GM21526 (cell line): Measurements from ENCODE around the gene STT3B.
A peak's percentile ranks its signal among the peaks of the same experiment; 100 is the strongest.

Source experiments
- ATAC-seq: cut with Tn5 transposase; IDR thresholded peaks from one replicate; pipeline ENCODE4 v1.9.1; 2021; ENCODE audit warnings: moderate library complexity; ENCODE audit not compliant: unreplicated experiment, low FRiP score

STT3B gene

GRCh38 chr3:31515486-31516284 is 17.0 kb upstream of the STT3B start:
- no peak for ATAC-seq

- no peak for ATAC-seq
Observed at GRCh38 chr3:31516757-31517156, 16.0 kb upstream of the STT3B start.

GRCh38 chr3:31521468-31521867 is 11.3 kb upstream of the STT3B start:
- no peak for ATAC-seq

GRCh38 chr3:31522152-31522551 is 10.6 kb upstream of the STT3B start:
- no peak for ATAC-seq

DNA sequence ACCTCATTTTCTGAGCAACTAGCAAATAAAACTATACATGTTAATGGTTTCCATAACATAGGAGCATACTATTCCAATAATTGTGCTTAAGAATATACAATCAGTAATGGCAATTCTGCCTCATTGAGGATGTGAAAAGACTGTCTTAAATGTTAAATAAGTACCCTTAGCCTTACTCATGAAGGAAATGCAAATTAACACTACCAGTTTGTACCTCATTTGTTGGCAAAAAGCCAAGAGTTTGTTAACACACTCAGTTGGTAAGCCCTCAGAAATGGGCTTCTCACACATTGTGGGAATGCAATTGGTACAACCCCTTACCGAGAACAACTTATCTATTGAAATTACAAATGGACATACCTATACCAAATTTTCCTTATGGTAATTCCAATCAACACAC is 9.2 kb upstream of the STT3B start:
- no peak for ATAC-seq

DNA sequence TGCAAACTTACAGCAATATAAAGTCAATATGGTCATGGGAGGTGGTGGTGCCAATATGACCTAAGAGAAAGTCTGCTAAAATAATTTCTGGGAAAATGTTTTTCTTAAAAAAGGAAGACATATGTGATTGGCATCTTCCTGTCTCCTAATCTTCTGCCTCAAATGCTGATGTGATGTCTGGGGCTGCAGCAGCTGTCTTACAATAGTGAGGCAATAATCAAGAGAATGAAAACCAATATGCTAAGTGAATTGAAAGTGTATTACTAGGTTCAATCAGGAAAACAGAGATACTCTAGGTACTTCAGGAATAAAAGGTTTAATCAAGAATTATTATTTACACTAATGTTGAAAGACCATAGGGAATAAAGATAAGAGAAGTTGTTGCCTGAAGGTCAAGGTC is 7.2 kb upstream of the STT3B start:
- no peak for ATAC-seq

DNA sequence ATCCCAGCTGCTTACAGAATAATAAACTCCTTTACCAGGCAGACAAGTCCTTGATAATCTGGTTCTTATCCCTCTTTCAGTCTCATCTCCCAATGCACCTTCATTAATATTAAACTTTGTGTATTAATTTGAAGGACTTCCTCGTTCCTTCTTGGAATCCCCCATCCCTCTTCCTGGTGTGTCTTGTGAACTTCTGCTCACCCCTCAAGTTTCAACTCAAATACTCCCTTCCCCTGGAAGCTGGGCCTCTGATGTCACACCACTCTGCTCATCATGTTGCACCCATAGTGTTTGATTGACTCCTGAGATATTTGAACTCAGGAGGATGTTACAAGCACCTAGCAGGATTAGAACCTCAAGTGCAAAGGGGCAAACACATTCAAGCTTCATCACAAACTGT is 3.3 kb upstream of the STT3B start:
- ATAC-seq, result no peak

- ATAC-seq, result no peak
Observed at GRCh38 chr3:31530039-31530959, 2.4 kb upstream of the STT3B start.

- no peak for ATAC-seq
Observed at GRCh38 chr3:31530960-31531335, 1.8 kb upstream of the STT3B start.

DNA sequence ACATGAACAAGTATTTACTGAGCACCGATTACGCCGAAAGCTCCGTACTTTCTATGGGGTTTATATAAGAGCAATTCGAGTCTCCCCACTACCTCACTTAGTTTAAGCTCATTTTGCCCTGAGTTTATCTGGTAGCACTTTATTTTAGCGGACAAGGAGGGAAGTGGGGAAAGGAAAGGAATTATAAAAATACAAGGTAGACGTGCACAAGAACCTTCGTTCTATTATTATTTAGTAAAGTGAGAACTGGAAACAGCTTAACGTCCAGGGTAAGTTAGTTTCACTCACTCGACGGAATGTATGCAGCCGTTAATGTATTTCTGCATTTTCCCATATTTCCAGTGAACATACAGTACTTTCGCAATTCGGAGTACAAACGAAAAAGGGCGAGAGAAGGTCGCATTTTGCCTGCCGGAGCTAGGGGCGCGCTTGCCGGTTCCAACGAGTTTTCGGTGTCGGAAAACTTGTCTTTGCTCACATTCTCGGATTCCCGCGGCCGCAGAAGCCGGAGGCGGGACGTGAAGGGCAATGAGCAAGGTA is 1.2 kb upstream of the STT3B start:
- no peak for ATAC-seq

- peak; percentile 82 for ATAC-seq
Observed at GRCh38 chr3:31531992-31532586, 636 bp upstream of the STT3B start.

DNA sequence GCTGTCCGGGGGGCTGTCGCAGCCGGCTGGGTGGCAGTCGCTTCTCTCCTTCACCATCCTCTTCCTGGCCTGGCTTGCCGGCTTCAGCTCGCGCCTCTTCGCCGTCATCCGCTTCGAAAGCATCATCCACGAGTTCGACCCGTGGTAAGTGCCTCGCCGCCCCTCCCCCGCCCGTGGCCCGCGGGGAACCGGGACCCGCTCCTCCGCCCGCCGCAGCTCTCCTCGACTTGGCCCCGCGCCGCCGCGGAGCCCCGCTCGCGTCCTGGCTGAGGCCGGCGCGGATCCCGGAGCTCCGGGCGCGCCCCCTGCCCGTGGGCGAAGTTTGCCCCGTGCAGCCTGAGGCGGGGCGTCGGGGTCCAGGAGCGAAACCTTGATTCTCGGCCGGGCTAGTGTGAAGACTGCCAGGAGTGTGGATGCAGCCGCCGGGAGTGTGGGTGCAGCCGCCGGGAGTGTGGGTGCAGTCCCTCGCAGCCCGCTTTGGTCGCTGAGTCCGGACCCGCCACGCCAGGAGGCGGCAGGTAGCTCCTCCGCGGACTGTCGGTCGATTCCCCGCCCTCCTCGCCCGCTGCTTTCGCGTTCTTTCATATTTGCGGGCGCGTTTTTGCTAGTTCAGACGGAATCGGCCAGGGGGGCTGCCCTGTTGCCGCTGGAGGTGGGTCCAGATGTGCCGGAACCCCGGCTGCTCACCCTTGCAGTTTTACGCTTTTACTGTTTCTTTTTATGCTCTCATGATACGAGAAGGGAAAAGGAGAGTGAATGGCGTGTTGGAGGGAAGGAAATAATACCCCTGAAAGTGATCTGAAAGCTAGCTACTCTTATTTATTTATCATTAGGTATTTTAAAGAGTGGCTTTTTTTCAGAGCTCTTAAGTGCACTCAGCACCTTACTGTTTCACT is 692 bp downstream of the STT3B start:
- peak; percentile 2 for ATAC-seq

DNA sequence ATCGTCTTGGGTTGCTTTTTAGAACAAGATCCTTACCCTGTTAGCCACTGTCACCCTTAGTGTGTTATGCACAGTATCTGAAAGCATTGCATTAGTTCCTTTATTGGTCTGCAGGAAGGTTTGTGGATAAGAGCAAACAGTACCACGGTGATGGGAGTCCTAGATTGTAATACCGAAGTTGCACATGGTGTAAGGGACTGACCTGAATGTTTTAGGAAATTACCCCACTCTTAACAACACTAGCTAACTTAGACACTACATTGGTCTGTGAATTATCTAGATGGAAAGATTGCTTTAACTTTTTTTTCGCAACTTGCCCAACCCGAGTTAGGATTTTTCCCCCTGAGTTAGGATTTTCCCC is 1.3 kb downstream of the STT3B start:
- ATAC-seq, result no peak

DNA sequence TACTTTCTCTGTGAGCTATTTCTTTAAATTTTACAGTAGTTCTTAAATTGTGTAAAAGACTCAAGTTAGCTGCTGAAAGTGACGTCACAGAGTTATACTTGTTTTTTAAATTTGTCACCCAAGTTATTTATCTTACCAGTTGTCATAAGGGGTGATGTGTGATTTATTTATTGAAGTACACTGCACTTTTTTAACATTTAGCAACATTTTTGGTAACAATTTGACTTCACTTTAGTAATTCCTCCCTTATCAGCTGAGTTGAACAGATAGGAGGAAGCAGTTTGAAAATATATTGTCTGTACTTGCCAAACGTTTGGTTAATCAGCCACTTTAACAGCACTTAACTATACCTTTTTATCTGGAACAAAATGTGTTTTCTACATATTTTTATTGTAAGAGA is 3.8 kb downstream of the STT3B start:
- ATAC-seq, result no peak

DNA sequence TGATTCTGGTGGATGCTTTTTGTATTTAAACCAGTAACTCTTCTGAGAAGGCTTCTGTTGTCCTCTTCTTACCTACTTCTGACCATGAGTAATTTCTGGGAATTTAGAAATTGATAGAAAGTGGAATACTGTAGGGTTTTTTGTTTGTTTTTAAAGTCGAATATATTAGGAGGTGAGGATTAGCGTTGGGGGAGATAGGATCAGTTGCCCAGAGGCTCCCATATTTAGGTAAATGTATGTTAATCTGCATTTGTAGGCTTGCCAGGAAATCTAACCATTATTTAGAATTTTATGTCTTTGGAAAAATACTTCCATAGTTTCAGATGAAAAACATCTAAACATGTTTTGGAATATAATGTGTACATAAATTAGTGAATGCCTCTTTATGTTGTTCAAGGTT is 6.1 kb downstream of the STT3B start:
- no peak for ATAC-seq

DNA sequence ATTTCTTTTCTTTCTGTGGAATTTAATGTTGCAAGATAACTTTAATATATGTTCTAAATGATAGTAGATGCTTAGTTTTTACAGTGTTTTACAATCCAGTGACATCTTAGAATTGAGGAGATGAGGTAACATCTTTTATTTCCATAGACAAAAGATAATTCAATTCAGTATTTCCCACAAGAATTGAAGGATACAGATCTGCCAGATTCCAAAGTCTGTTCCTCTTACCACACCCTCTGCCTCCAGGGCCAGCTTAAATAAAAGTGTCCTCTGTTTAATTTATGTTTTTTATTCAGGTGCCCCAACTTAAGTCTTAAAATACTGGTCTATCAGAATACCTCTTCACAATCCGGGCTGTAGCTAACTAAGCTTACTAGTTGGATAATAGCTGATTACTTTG is 6.5 kb downstream of the STT3B start:
- ATAC-seq, result no peak

- no peak for ATAC-seq
Observed at GRCh38 chr3:31541089-31541488, 8.4 kb downstream of the STT3B start.

DNA sequence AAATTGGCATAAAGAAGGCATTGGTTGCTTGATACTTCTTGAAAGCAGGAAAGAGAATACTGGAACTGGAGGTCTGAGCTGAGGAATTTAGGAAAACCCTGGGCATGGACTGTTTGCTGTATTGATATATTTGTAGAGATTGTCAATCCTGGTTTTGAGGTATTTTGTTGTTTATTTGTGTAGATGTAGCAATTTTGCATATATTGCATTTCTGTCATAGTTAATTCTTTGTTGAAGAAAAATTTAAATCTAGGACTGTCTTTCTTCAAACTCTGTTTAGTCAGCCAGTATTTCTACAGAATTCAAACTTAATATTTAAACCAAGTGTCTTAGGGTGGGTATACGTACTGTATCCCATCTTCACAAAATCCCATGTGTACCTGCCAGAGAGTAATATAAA is 9.5 kb downstream of the STT3B start:
- no peak for ATAC-seq

- ATAC-seq, result no peak
Observed at GRCh38 chr3:31543375-31543774, 10.7 kb downstream of the STT3B start.

- no peak for ATAC-seq
Observed at GRCh38 chr3:31544634-31545033, 11.9 kb downstream of the STT3B start.
